OCI-LY7 (cell line): Measurements from ENCODE around the gene HES4. TPM values are rescaled to one million over a fixed set of nuclear protein-coding genes. Genes with fewer than 3 reads are reported as not detected.

Source experiments
- BruUV-seq: library from RNA; stranded (reverse); fragments of 400-500 nt; replicated peaks from 2 replicates; lab custom pipeline; 2021; lab: Mats Ljungman, UMichigan
- CTCF ChIA-PET: fragments of 300-600 bp; sonication (Branson Sonifier 250); formaldehyde crosslinking; loops from one replicate; lab custom pipeline; 2022; ENCODE audit warnings: antibody characterized with exemption; ENCODE audit not compliant: unreplicated experiment; lab: Charles Lee
- POLR2A ChIA-PET: fragments of 300-600 bp; sonication (Branson Sonifier 250); formaldehyde crosslinking; loops from one replicate; lab custom pipeline; 2022; ENCODE audit warnings: antibody characterized with exemption; lab: Charles Lee
- DNase-seq: peaks from one replicate; pipeline ENCODE4 v3.0.0-alpha.2; 2015; ENCODE audit warnings: low spot score
- H2AFZ ChIP-seq: fragments of 200-600 bp; sonication (generic), shearing (Covaris generic); 2 replicates; pipeline ENCODE4 v1.6.1; 2014; ENCODE audit warnings: mild to moderate bottlenecking, antibody characterized with exemption, low read length, moderate library complexity
- H3K27ac ChIP-seq: fragments of 200-600 bp; sonication (generic); 2 replicates; pipeline ENCODE4 v1.5.1; 2014; ENCODE audit warnings: mixed run types, low read depth, mild to moderate bottlenecking, moderate library complexity, low read length, inconsistent platforms; ENCODE audit not compliant: poor library complexity, severe bottlenecking
- H3K36me3 ChIP-seq: fragments of 200-600 bp; sonication (generic); 2 replicates; pipeline ENCODE4 v1.6.1; 2014; ENCODE audit warnings: mild to moderate bottlenecking, antibody characterized with exemption, low read length, moderate library complexity, mixed read lengths; ENCODE audit not compliant: insufficient read depth
- H3K4me1 ChIP-seq: fragments of 200-600 bp; sonication (generic); 2 replicates; pipeline ENCODE4 v1.5.1; 2014; ENCODE audit warnings: mild to moderate bottlenecking, low read length; ENCODE audit not compliant: insufficient read depth, poor library complexity, severe bottlenecking
- H3K4me2 ChIP-seq: fragments of 200-600 bp; sonication (generic); 2 replicates; pipeline ENCODE4 v1.6.1; 2014; ENCODE audit warnings: mild to moderate bottlenecking, low read length
- H3K4me3 ChIP-seq: fragments of 200-600 bp; sonication (generic); 2 replicates; pipeline ENCODE4 v1.5.1; 2014; ENCODE audit warnings: mild to moderate bottlenecking, low read depth, low read length; ENCODE audit not compliant: poor library complexity, severe bottlenecking
- H3K79me2 ChIP-seq: fragments of 200-600 bp; sonication (generic); 2 replicates; pipeline ENCODE4 v1.6.1; 2016; ENCODE audit warnings: low read depth, mild to moderate bottlenecking, low read length, moderate library complexity, mixed read lengths; ENCODE audit not compliant: insufficient read depth
- H3K9me2 ChIP-seq: fragments of 200-600 bp; sonication (generic); 2 replicates; pipeline ENCODE4 v1.6.1; 2016; ENCODE audit warnings: mild to moderate bottlenecking, low read length, mixed read lengths; ENCODE audit not compliant: insufficient read depth
- H3K9me3 ChIP-seq: fragments of 200-600 bp; sonication (generic); 2 replicates; pipeline ENCODE4 v1.6.1; 2014; ENCODE audit warnings: mild to moderate bottlenecking, mixed run types, low read length, mixed read lengths
- H4K20me1 ChIP-seq: fragments of 200-600 bp; sonication (generic); 2 replicates; pipeline ENCODE4 v1.6.1; 2014; ENCODE audit warnings: mild to moderate bottlenecking, antibody characterized with exemption, low read length, moderate library complexity, mixed read lengths; ENCODE audit not compliant: insufficient read depth
- EZH2phosphoT487 ChIP-seq: fragments of 200-600 bp; sonication (generic); IDR thresholded peaks from 2 replicates; pipeline ENCODE4 v1.6.1; 2018; ENCODE audit warnings: low read depth, borderline replicate concordance, mild to moderate bottlenecking, mixed run types, antibody characterized with exemption, low read length, moderate library complexity, mixed read lengths
- intact Hi-C: fragments of 100-400 bp; cut with micrococcal nuclease; formaldehyde crosslinking; loops from one replicate; pipeline ENCODE4 v1.10.0; 2022; ENCODE audit not compliant: unreplicated experiment
- total RNA-seq, 2 experiments: library from RNA; depleted of rRNA in 1 of 2; stranded (reverse); fragments of >200 nt in 1 of 2; shearing (Covaris generic) in 1 of 2; gene quantifications; 2 replicates each; pipeline ENCODE4 v1.2.3, GENCODE V29; 2014 to 2022
- TF ChIP-seq, protein P1 (sequence below): fragments of 200-600 bp; sonication (generic); conservative IDR thresholded peaks from 2 replicates; pipeline ENCODE4 v1.5.1; 2014; ENCODE audit warnings: mild to moderate bottlenecking, antibody characterized with exemption, low read length, moderate library complexity, mixed read lengths

Gene HES4
- total RNA-seq, 2 experiments from 2014 or later: not detected

- Histone ChIP-seq H3K9me3 (no peaks in the 10 kb centered on the region), H4K20me1 (no peaks in the 10 kb centered on the region), H3K27ac (no peak overlapping the region), H3K9me2 (no peaks in the 10 kb centered on the region), H3K36me3 (no peaks in the 10 kb centered on the region), H3K4me3 (no peak overlapping the region), H3K4me2 (no peak overlapping the region), H2AFZ (no peak overlapping the region), H3K4me1 (no peaks in the 10 kb centered on the region), H3K79me2 (no peaks in the 10 kb centered on the region)
- no peak for TF ChIP-seq EZH2phosphoT487
- TF ChIP-seq, protein P1, sequence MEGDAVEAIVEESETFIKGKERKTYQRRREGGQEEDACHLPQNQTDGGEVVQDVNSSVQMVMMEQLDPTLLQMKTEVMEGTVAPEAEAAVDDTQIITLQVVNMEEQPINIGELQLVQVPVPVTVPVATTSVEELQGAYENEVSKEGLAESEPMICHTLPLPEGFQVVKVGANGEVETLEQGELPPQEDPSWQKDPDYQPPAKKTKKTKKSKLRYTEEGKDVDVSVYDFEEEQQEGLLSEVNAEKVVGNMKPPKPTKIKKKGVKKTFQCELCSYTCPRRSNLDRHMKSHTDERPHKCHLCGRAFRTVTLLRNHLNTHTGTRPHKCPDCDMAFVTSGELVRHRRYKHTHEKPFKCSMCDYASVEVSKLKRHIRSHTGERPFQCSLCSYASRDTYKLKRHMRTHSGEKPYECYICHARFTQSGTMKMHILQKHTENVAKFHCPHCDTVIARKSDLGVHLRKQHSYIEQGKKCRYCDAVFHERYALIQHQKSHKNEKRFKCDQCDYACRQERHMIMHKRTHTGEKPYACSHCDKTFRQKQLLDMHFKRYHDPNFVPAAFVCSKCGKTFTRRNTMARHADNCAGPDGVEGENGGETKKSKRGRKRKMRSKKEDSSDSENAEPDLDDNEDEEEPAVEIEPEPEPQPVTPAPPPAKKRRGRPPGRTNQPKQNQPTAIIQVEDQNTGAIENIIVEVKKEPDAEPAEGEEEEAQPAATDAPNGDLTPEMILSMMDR: no peak
- no TSS peak for BruUV-seq
- ChIA-PET CTCF (no interaction called here), POLR2A (interaction anchor here (0.7 kb wide), 1 partner anchor 16 kb away, joined by 3 read pairs; no protein-coding TSS in a partner anchor)
- DNase-seq: no peak
- intact Hi-C loops: no loop called here
These were observed 5.1 kb upstream of the HES4 start for GRCh38 chr1:1004780-1005697.

GRCh38 chr1:1004420-1004779 lies 4.5 kb upstream of the HES4 start:
- no peak overlapping the region for H3K4me2 ChIP-seq
- no peak for DNase-seq
- H3K9me3 ChIP-seq: no peaks in the 10 kb centered on the region
- no TSS peak for BruUV-seq
- no peaks in the 10 kb centered on the region for H4K20me1 ChIP-seq
- CTCF ChIA-PET: no interaction called here
- H3K79me2 ChIP-seq: no peaks in the 10 kb centered on the region
- no peak overlapping the region for H3K4me3 ChIP-seq
- H3K9me2 ChIP-seq: no peaks in the 10 kb centered on the region
- intact Hi-C loops: no loop called here
- TF ChIP-seq, protein P1: no peak
- no peak overlapping the region for H3K27ac ChIP-seq
- H3K4me1 ChIP-seq: no peaks in the 10 kb centered on the region
- no peaks in the 10 kb centered on the region for H3K36me3 ChIP-seq
- POLR2A ChIA-PET: no interaction called here
- no peak overlapping the region for H2AFZ ChIP-seq
